GM21367 (cell line): ENCODE results near the gene PLS1.

ENCODE experiments used
- ATAC-seq: cut with Tn5 transposase; IDR thresholded peaks from one replicate; pipeline ENCODE4 v1.9.1; 2021; ENCODE audit not compliant: unreplicated experiment

PLS1 gene

GRCh38 chr3:142636664-142637063 lies 40.5 kb downstream of the PLS1 start:
- no peak for ATAC-seq

DNA sequence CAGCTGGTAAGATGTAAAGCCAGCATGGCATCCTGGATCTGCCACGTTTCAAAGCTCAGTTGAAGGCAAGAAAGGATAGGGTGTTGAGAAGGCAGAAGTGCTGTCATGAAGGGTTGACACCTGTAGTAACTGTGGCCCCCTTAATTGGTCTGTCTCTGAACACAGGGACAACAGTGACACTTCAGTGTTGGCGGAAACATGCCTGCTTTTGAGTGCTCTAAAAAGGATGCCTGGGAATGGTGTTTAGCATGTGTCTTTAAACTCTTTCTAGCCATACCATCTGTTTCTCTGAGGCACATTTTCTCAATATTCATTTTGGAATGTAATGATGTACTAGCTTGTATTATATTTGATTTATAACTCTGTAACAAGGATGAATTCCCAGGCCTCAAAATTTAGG lies 42.1 kb downstream of the PLS1 start:
- no peak for ATAC-seq

DNA sequence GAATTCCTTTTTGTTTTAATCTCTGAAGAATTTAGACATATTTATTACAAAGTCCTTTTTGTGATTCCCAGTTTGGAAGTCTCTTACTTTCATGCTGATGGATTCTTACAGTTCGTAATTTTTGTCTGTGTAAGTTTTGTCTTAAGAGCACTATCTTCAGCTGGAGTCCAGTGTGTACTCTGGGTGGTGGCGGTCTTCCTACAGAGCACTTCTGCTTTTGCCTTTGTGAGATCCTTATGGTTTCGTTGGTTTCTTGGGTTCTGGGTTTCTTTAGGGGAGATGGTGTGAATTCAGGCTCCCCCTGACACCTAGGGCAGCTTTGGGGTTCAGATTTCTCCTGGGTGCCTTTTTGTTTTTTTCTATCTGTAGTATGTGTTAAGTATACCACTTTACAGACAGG lies 45.3 kb downstream of the PLS1 start:
- ATAC-seq: no peak

DNA sequence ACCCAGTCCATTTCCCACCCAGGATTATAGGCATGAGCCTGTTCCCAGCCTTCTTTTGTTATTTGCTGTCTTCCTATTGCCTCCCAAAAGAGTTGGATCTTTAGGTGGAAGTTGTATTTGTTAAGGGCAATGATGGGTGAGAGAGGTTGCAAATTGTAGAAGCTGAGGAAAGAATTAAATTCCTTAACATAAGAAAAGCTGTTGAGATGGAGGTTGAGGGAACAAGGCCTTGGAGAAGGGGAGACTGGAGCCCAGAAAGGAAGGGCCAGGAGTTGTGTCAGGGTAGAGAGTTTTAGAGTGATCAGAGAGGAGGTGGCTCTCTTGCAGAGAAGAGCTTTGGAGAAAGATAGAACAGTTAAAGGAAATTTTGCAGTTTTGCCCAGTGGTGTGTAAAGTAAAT lies 46.8 kb downstream of the PLS1 start:
- ATAC-seq: no peak

DNA sequence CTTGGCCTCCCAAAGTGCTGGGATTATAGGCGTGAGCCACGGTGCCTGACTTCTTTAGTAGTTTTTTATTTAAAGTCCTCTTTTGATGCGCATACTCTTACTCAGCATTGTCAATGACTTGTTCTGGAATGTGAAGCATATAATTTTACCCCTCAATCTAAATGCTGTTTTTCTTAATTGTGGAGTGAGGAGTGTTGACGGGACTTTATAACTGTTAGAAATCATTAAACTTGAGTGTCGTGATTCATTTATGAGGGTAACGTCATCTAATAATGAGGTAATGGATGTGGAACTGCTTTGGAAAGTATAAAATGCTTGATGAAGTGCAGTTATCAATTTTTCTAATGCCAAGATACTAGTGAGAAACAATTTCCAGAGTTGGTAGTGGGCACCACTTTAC lies 48.3 kb downstream of the PLS1 start:
- ATAC-seq: no peak

- no peak for ATAC-seq
Observed at GRCh38 chr3:142645236-142645793, 49.1 kb downstream of the PLS1 start.

DNA sequence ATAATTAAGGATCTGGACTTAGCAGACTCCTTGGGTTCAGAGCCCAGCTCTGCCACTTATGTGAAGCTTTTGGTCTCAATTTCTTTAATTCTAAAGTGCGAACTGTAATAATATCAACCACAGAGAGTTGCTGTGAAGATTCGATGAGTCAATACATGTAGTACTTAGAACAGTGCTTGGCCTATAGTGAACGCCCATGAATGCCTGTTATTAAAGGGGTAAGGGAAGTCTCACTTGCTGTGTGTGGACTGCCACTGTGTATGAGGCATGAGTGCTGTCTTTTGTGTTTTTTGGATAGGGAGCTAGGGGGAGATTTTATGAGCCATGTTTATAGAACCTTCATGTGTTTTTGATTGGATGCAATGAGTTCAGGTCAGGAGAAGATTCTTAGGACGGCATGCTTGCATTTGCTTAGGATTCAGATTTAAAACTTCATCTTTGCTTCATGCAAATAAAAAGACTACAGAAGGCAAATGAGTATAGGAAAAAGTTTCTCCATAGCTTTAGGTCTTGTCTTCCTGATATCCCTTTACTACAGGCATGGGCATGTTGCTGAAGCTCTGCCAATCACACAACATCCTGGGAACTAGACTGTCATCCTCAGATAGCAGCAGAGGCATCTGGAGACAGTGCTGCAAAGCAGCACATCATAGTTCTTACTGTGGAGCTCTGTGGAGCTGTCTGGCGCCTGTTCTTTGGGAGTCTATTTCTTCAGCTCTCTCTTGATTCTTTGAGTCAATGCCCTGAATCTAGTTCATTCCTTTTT lies 50.0 kb downstream of the PLS1 start:
- no peak for ATAC-seq

DNA sequence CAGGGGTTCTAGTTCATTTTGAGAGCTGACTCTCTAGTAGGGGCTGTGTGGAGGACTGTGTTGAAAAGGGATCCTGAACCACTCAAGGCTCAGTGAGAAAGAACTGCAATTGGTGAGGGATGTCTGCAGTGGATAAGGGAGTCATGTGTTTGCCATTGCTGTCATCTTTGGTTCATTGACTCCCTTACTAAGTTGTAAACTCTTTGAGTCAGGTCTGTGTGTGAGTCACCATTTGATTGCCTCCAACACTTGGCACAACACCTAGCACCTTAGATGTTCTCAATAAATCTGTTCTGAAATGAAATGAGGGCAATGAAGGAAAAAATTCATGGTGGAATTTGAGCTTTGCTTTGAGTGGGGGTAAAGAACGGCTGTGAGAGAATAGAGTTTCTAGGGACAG lies 51.7 kb downstream of the PLS1 start:
- ATAC-seq: no peak

DNA sequence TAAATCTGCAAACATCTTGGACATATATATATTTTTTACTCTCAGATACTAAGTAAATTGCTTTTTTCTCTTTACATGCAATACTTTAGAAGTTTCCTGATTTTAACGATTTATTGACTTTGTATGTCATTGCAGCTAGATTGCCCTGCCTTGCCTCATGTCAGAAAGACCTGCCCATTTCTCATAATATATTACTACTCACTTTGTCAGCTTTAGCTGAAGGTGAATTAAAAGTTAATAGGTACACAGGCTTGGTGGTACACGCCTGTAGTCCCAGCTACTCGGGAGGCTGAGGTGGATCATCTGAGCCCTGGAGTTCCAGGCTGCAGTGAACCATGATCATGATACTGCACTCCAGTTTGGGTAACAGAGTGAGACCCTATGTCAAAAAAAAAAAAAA lies 52.8 kb downstream of the PLS1 start:
- ATAC-seq: no peak

GRCh38 chr3:142650001-142650693 lies 54.0 kb downstream of the PLS1 start:
- no peak for ATAC-seq

DNA sequence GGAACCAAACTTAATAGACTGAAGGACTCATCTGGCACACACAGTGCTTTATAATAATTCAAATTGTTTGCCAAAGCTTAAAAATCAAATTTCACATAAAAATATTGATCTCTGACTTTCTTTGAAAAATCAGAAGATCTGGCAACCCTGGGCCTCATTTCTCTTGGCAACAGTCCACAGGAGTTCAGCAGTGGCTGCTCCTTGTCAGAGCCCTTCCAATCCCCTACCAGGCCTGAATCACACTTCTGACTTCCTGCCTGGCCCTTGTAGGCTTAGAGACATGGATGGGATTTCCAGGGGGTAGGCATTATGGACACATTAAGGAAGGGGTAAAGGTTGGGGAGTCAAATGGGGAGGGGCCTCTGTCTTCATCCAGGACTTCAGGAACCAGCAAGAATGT lies 55.5 kb downstream of the PLS1 start:
- no peak for ATAC-seq

DNA sequence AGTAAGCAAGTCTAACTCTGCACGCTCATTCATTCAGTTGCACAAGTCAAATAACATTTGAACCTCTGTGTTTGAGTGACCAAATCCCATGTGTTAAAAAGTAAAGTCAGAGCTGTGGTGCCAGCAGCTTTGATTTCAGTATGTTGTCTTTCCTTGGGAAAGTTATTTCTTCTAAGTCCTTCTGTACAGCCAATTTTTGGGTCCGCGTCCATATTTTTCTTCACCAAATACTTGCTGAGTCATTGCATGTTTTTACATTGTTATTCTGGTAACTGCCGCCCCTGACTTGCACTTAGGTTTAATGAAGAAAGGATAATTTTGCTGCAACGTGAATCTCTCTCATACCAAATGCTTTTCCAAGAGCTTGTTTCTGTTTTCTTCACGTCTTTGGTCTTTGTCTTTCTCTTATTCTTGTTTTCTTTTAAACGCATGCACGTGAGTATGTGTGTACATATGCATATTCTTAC lies 56.7 kb downstream of the PLS1 start:
- no peak for ATAC-seq

DNA sequence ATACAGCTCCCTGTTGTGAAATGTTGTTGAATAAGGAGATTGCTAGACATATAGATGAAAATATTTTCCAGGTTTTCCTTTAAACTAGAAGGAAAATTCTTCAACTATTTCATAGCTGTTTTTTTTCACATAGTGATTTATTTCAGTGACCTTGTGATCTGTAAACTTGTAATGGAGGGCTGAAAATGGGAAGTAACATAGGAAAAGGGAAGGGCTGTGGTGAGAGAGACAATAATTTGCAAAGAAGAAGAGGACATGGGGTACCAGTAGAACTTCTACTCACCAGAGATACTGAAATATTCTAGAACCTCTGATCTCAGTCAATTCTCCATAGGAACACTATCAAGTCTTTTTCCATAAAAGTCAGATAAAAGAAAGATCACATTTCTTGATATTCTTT lies 60.4 kb downstream of the PLS1 start:
- no peak for ATAC-seq

GRCh38 chr3:142657033-142657432 lies 60.8 kb downstream of the PLS1 start:
- ATAC-seq: no peak

DNA sequence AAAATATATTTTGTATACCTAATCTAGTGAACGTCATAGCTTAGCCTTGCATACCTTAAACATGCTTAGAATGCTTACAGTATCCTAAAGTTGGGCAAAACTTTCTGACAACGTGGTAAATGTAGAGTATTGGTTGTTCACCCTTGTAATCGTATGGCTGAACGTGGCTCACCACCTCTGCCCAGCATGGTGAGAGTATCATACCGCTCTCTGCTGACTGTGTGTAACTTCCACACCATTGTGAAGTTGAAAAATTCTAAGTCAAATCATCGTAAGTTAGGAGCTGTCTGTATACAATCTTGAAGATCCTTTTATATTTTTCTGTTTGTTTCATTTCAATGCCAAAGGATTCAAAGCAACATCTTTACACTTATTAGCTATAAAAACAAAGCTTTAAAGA lies 64.2 kb downstream of the PLS1 start:
- no peak for ATAC-seq

DNA sequence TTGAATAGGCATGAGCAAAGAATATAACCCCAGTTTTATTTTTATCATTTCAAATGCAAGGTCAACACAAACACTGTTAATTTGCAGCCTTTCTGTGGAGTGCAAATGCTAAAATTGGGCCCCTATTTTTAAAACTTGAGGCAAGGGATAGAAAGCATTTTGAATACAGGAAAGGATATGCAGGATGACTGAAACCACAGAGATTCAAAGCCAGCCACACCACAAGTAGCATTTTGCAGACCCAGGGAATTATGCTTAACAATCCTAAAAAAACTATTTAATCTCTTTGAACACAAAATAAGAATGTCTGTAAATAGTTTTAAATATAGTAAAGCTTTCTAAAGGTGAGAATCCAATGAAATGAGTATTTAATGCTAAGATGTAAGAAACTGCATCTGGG lies 64.7 kb downstream of the PLS1 start:
- no peak for ATAC-seq

- ATAC-seq: no peak
Observed at GRCh38 chr3:142663865-142664264, 67.7 kb downstream of the PLS1 start.

GRCh38 chr3:142664311-142664710 lies 68.1 kb downstream of the PLS1 start:
- no peak for ATAC-seq

DNA sequence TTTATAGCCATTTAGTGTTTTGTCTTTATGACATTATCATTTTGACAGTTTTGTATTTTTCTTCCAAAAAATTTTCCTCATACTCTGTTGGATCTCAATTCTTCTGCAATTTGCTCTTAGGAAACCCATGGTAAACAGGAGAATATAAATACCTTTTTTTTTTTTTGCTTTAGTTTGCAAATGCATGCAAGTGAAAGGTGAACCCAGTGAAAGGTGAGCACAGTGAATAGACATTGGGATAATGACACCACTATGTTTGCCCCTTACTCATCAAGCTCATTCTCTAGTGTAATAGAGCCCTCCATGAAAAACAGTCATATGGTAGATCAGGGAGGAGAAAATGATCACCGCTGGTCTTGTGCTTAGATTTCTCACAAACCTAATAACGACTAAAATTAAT lies 68.6 kb downstream of the PLS1 start:
- no peak for ATAC-seq

- no peak for ATAC-seq
Observed at GRCh38 chr3:142670120-142670519, 73.9 kb downstream of the PLS1 start.

DNA sequence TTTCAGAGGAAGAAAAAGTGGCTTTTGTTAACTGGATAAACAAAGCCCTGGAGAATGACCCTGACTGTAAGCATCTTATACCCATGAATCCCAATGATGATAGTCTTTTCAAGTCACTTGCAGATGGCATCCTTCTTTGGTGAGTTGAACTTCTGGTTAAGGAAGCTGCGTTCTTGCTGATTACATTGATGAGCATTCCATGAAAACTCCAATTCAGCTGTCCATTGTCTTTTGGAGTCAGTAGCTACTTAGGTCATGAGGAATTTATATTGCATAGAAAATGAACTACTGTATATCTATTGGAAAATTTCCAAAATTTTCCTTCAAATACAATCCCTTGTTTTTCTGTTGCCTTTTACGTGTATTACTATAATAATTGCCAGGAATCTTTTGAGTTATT lies 80.0 kb downstream of the PLS1 start:
- ATAC-seq: no peak

- ATAC-seq: no peak
Observed at GRCh38 chr3:142680710-142681109, 84.5 kb downstream of the PLS1 start.
